Progenitor cell of endocrine pancreas (in vitro differentiated cells): ENCODE results near the gene MXRA5. TPM values are rescaled to one million over a fixed set of nuclear protein-coding genes. Genes with fewer than 3 reads are reported as not detected.

Source experiments
- DNase-seq: peaks from one replicate; pipeline ENCODE4 v3.0.0; 2021; ENCODE audit warnings: low spot score; ENCODE audit not compliant: unreplicated experiment
- H3K27ac Mint-ChIP-seq: 2 replicates; pipeline ENCODE4 v1.8.0; 2021; ENCODE audit warnings: mild to moderate bottlenecking, moderate library complexity, mixed read lengths
- H3K27me3 Mint-ChIP-seq: 2 replicates; pipeline ENCODE4 v1.8.0; 2021; ENCODE audit warnings: mixed read lengths
- H3K36me3 Mint-ChIP-seq: 2 replicates; pipeline ENCODE4 v1.8.0; 2022; ENCODE audit warnings: mixed read lengths; ENCODE audit not compliant: insufficient read depth
- H3K4me1 Mint-ChIP-seq: 2 replicates; pipeline ENCODE4 v1.8.0; 2021; ENCODE audit warnings: low read depth, mixed read lengths
- H3K4me3 Mint-ChIP-seq: 2 replicates; pipeline ENCODE4 v1.8.0; 2021; ENCODE audit warnings: low read depth, mild to moderate bottlenecking, moderate library complexity, mixed read lengths
- H3K9me3 Mint-ChIP-seq: 2 replicates; pipeline ENCODE4 v1.8.0; 2021; ENCODE audit warnings: low read depth, mixed read lengths
- long read RNA-seq: library from polyadenylated mRNA; unstranded; transcript quantifications from one replicate; pipeline ENCODE4 v2.0.0, GENCODE V29; 2020
- total RNA-seq: library from RNA; stranded (reverse); gene quantifications from 2 replicates; pipeline ENCODE4 v1.2.1, GENCODE V29; 2021
- TF ChIP-seq, protein P1 (sequence below): fragments of 200-600 bp; sonication (generic); IDR thresholded peaks from one replicate; pipeline ENCODE4 v1.5.0; 2021; ENCODE audit warnings: antibody characterized with exemption, mild to moderate bottlenecking; ENCODE audit not compliant: unreplicated experiment

Gene MXRA5, protein sequence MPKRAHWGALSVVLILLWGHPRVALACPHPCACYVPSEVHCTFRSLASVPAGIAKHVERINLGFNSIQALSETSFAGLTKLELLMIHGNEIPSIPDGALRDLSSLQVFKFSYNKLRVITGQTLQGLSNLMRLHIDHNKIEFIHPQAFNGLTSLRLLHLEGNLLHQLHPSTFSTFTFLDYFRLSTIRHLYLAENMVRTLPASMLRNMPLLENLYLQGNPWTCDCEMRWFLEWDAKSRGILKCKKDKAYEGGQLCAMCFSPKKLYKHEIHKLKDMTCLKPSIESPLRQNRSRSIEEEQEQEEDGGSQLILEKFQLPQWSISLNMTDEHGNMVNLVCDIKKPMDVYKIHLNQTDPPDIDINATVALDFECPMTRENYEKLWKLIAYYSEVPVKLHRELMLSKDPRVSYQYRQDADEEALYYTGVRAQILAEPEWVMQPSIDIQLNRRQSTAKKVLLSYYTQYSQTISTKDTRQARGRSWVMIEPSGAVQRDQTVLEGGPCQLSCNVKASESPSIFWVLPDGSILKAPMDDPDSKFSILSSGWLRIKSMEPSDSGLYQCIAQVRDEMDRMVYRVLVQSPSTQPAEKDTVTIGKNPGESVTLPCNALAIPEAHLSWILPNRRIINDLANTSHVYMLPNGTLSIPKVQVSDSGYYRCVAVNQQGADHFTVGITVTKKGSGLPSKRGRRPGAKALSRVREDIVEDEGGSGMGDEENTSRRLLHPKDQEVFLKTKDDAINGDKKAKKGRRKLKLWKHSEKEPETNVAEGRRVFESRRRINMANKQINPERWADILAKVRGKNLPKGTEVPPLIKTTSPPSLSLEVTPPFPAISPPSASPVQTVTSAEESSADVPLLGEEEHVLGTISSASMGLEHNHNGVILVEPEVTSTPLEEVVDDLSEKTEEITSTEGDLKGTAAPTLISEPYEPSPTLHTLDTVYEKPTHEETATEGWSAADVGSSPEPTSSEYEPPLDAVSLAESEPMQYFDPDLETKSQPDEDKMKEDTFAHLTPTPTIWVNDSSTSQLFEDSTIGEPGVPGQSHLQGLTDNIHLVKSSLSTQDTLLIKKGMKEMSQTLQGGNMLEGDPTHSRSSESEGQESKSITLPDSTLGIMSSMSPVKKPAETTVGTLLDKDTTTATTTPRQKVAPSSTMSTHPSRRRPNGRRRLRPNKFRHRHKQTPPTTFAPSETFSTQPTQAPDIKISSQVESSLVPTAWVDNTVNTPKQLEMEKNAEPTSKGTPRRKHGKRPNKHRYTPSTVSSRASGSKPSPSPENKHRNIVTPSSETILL (N-terminal part only)
- 2.0 and 4.0 TPM in 2 replicates for total RNA-seq
- long read RNA-seq, partial matches to known transcripts, result 0 of 1 reads
- long read RNA-seq, other reads (novel, unspliced or antisense), result 1 of 1 reads

DNA sequence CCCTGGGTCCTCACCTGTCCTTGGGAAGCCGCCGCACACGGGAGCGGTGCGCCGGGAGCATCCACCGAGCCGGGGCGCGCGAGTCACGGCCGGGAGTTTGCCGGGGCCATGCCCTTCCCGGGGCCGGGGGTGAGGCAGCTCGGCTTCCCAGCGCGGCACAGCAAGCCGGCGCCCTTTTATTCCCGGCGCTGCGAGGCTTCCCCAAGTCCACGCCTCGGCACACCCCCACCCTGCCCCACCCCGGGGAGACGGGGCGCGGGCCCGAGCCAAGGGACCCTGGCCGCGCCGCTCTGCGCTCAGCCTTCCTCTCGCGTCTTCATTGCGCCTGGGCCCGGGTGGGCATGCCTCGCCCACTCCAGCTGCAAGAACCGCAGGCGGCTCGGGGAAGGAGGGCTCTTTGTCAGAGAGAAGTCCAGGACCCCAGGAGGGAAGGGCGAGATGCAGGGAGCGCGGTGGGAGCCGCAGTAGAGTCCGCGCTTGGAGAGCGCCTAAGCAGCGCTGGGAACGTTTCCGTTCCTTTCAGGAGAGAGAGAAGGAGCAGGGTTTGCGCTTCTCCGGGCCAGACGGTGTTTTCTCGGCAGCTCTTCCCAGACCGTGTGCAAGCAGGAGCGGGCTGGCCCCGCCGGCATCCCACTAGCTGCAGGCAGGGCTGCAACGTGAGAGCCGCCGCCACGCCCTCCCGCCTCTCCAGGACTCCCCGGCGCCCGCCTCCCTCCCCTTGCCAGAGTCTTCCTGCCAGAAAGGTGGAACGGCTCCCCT is at the start of gene MXRA5:
TSS of gene MXRA5 (minus strand) at position 152 of the 759 bp plus-strand sequence. CDS start 2,819 bp downstream, outside the sequence.
- Mint-ChIP-seq H3K9me3 (peaks cover 6% of the 10 kb centered on the region), H3K36me3 (peaks cover 2% of the 10 kb centered on the region), H3K27me3 (peaks cover 80% of the 10 kb centered on the region), H3K4me1 (peaks cover 3% of the 10 kb centered on the region), H3K4me3 (peak within 1 kb of the TSS; percentile 66), H3K27ac (no peak within 1 kb of the TSS)
- DNase-seq, result peak; percentile 14
- TF ChIP-seq, protein P1, sequence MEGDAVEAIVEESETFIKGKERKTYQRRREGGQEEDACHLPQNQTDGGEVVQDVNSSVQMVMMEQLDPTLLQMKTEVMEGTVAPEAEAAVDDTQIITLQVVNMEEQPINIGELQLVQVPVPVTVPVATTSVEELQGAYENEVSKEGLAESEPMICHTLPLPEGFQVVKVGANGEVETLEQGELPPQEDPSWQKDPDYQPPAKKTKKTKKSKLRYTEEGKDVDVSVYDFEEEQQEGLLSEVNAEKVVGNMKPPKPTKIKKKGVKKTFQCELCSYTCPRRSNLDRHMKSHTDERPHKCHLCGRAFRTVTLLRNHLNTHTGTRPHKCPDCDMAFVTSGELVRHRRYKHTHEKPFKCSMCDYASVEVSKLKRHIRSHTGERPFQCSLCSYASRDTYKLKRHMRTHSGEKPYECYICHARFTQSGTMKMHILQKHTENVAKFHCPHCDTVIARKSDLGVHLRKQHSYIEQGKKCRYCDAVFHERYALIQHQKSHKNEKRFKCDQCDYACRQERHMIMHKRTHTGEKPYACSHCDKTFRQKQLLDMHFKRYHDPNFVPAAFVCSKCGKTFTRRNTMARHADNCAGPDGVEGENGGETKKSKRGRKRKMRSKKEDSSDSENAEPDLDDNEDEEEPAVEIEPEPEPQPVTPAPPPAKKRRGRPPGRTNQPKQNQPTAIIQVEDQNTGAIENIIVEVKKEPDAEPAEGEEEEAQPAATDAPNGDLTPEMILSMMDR, result no peak

DNA sequence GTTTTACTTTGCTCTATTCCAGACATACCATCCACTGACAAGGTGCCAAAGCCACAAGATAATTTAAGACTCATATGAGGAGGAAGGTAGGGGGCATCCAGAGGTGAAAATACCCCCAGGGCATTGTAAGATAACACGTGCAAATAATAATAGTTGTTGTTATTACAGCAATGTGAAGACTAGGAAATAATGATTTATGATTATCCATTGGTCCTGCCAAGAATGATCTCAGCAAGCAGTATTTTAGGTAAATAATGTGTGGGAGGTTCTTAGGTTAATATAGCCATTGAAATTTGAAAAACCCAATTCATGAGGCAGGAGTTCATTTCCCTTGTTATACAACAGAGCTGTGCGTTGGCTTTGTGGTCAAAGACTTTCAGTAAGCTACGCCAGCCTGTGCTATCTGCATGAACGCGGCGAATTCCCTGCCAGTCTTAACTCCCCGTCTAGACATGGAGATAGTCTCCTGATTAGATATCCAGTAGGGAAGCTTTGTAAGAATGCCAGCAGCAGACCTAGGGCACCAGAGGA is 47.2 kb upstream of the MXRA5 start:
- no peaks in the 10 kb centered on the region for H3K36me3 Mint-ChIP-seq
- no peak overlapping the region for H3K27ac Mint-ChIP-seq
- no peaks in the 10 kb centered on the region for H3K27me3 Mint-ChIP-seq
- no peaks in the 10 kb centered on the region for H3K9me3 Mint-ChIP-seq
- H3K4me1 Mint-ChIP-seq, result peaks cover 3% of the 10 kb centered on the region
- no peak overlapping the region for H3K4me3 Mint-ChIP-seq
- DNase-seq, result no peak
- TF ChIP-seq, protein P1, result no peak

DNA sequence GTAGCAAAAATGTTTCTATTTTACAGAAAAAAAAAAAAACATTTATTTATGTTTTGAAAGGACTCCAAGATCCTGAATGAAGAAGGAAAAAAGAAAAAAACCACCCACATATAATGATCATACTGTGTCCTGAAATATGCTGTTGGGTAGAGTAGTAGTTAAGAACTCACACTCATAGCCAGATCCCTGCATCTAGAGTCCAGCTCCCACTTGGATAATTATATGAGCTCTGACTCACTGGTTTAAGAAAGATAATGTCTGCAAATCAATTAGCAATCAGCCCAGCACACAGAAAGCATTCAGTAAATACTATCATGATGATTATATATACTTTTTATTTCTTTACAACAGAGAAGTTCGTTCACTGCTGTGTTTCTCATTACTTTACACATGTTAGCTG is 46.7 kb upstream of the MXRA5 start:
- DNase-seq, result no peak
- Mint-ChIP-seq H3K27me3 (no peaks in the 10 kb centered on the region), H3K9me3 (no peaks in the 10 kb centered on the region), H3K36me3 (no peaks in the 10 kb centered on the region), H3K27ac (no peak overlapping the region), H3K4me1 (peaks cover 3% of the 10 kb centered on the region), H3K4me3 (no peak overlapping the region)
- TF ChIP-seq, protein P1, result no peak

DNA sequence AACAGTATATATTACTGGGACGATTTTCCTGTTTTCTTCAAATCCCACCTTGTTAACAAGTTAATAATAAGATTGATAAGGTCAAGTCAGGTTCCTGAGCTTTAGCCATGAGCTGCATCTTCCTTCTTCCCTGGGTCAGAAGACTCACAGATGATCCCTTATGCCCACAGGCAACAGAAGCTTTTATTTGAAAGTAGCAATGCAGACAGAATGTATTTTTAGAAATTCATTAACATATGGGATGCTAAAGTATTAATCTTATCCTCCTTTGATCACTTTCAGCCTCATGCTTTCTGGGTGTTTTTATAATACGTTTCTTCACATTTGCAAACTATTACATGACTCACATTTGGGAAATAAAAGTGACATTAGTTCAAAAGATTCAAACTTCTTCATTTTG is 42.0 kb upstream of the MXRA5 start:
- Mint-ChIP-seq H3K4me3 (no peak overlapping the region), H3K27ac (no peak overlapping the region), H3K9me3 (no peaks in the 10 kb centered on the region), H3K4me1 (peaks cover 1% of the 10 kb centered on the region), H3K36me3 (no peaks in the 10 kb centered on the region), H3K27me3 (no peaks in the 10 kb centered on the region)
- DNase-seq, result no peak
- TF ChIP-seq, protein P1, result no peak
